Measurements from ENCODE around the gene EXOSC5. TPM values are rescaled to one million over a fixed set of nuclear protein-coding genes. Genes with fewer than 3 reads are reported as not detected.

The EXOSC5 gene
- total and polyA plus RNA-seq, 2 of the 4 experiments (the other 2 are of a cell fraction) = 19.0 to 25.2 TPM

DNA sequence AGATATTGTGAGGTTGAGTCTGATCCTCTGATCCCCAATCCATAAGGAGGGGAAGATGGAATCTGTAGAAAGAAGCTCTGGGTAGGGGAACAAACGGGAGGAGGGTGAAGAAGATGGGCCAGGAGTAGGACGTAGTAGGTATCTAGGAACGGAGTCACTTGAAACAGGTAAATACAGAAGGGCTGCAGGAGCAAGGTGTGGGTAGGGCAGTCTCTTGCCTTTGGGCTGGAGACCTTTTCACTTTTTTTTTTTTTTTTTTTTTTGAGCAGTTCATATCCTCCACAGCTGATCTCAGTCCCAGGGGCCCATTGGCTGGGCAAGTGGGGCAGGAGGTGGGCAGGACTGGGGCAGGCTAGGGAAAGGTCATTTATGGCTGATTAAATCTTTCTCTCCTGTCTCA lies 1.9 kb upstream of the EXOSC5 start:
- Histone ChIP-seq H3K4ac (ENCODE audit: low read depth, low read length) (no peak overlapping the region), H2BK20ac (ENCODE audit: low read depth, low read length) (no peak overlapping the region), H2BK15ac (ENCODE audit: low read depth, low read length) (no peak overlapping the region), H3K4me3 (ENCODE audit: insufficient read depth, low read depth, low read length) (no peak overlapping the region), H2AK5ac (ENCODE audit: low read depth, low read length) (no peak overlapping the region), H3K27me3 (ENCODE audit: control insufficient read depth, insufficient read depth, low read length) (no peaks in the 10 kb centered on the region), H3K4me1 (ENCODE audit: control insufficient read depth, insufficient read depth, low read length) (peaks cover 4% of the 10 kb centered on the region; the same call in 1 of the 2 replicates), H3K27ac (ENCODE audit: insufficient read depth, low read length) (no peak overlapping the region), H3K36me3 (ENCODE audit: control insufficient read depth, insufficient read depth, low read length) (0 out of 2 replicates have a peak, but pooled peaks cover 5% of the 10 kb centered on the region), H3K9me3 (ENCODE audit: control insufficient read depth, insufficient read depth, low read length) (no peaks in the 10 kb centered on the region), H4K91ac (ENCODE audit: insufficient read depth, low read depth, low read length) (no peak overlapping the region), H2AFZ (replicated peaks; ENCODE audit: low read length, poor library complexity) (no peak overlapping the region), H4K20me1 (ENCODE audit: insufficient read depth, low read length) (no peaks in the 10 kb centered on the region), H3K4me2 (ENCODE audit: low read depth, low read length) (no peak overlapping the region), H3K9ac (ENCODE audit: low read depth, low read length) (no peak overlapping the region), H2BK120ac (ENCODE audit: low read depth, low read length) (no peak overlapping the region), H4K5ac (ENCODE audit: low read depth, low read length) (no peak overlapping the region), H2BK5ac (ENCODE audit: low read depth, low read length, poor library complexity, severe bottlenecking) (no peak overlapping the region), H2AK9ac (replicated peaks; ENCODE audit: low read depth, low read length, poor library complexity) (no peak overlapping the region), H3K79me1 (ENCODE audit: low read depth in 1 of 2, low read length in 2 of 2) (peaks cover 18 to 37% of the 10 kb centered on the region in 2 experiments), H3K9me1 (ENCODE audit: insufficient read depth, low read length) (peaks cover 12% of the 10 kb centered on the region; the same call in 1 of the 2 replicates), H3K56ac (ENCODE audit: extremely low read depth, insufficient read depth, low read length) (no peak overlapping the region), H4K8ac (ENCODE audit: low read depth in 2 of 2, low read length in 2 of 2) (no peak overlapping the region), H3K23ac (ENCODE audit: low read depth, low read length) (no peak overlapping the region), H3K14ac (replicated peaks; ENCODE audit: low read depth, low read length) (no peak overlapping the region), H3K18ac (ENCODE audit: low read depth, low read length) (no peak overlapping the region)
- intact Hi-C loops (cut with micrococcal nuclease) (loop anchor here (5.0 kb wide), 1 partner anchor 47 kb away; the partner anchor contains the start of gene TGFB1), dilution Hi-C loops (cut with HindIII; ENCODE audit: low sequenced_read_pairs, unreplicated experiment) (no loop called here), in situ Hi-C loops (cut with MboI; ENCODE audit: low sequenced_read_pairs) (no loop called here)
- DNase-seq (no peak), ATAC-seq (ENCODE audit: low read depth) (no peak)
- ChIA-PET CTCF (no interaction called here), POLR2A (ENCODE audit: unreplicated experiment) (no interaction called here)
- WGBS, 2 experiments (ENCODE audit: extremely low coverage in 2 of 2, insufficient read length in 1 of 2) = no CpG with 5 or more reads among the region's 3 CpGs
- no TSS peak for BruUV-seq (replicated peaks)
- TF ChIP-seq NFE2L2 (IDR thresholded peaks at IDR 0.05; ENCODE audit: low read depth, low read length) (no peak), RCOR1 (IDR thresholded peaks at IDR 0.05; ENCODE audit: insufficient replicate concordance, low read length) (no peak), MAFK (IDR thresholded peaks at IDR 0.05; ENCODE audit: low read depth, low read length) (no peak), BHLHE40 (IDR thresholded peaks at IDR 0.05; ENCODE audit: low read depth, low read length) (no peak), MAZ (IDR thresholded peaks at IDR 0.05; ENCODE audit: borderline replicate concordance, low read depth, low read length) (no peak), CEBPB (IDR thresholded peaks at IDR 0.05; ENCODE audit: low read depth, low read length) (no peak), POLR2A (IDR thresholded peaks at IDR 0.05; ENCODE audit: low read depth, low read length) (no peak), RFX5 (IDR thresholded peaks at IDR 0.05; ENCODE audit: low read depth, low read length) (no peak), MXI1 (IDR thresholded peaks at IDR 0.05; ENCODE audit: borderline replicate concordance, low read depth, low read length) (no peak)
- TF ChIP-seq, protein P1, sequence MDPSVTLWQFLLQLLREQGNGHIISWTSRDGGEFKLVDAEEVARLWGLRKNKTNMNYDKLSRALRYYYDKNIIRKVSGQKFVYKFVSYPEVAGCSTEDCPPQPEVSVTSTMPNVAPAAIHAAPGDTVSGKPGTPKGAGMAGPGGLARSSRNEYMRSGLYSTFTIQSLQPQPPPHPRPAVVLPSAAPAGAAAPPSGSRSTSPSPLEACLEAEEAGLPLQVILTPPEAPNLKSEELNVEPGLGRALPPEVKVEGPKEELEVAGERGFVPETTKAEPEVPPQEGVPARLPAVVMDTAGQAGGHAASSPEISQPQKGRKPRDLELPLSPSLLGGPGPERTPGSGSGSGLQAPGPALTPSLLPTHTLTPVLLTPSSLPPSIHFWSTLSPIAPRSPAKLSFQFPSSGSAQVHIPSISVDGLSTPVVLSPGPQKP (IDR thresholded peaks at IDR 0.05; ENCODE audit: borderline replicate concordance, low read depth, low read length) = no peak
- TF ChIP-seq, protein P2, sequence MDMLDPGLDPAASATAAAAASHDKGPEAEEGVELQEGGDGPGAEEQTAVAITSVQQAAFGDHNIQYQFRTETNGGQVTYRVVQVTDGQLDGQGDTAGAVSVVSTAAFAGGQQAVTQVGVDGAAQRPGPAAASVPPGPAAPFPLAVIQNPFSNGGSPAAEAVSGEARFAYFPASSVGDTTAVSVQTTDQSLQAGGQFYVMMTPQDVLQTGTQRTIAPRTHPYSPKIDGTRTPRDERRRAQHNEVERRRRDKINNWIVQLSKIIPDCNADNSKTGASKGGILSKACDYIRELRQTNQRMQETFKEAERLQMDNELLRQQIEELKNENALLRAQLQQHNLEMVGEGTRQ (IDR thresholded peaks at IDR 0.05; ENCODE audit: low read depth, low read length) = no peak
- TF ChIP-seq, protein P3, sequence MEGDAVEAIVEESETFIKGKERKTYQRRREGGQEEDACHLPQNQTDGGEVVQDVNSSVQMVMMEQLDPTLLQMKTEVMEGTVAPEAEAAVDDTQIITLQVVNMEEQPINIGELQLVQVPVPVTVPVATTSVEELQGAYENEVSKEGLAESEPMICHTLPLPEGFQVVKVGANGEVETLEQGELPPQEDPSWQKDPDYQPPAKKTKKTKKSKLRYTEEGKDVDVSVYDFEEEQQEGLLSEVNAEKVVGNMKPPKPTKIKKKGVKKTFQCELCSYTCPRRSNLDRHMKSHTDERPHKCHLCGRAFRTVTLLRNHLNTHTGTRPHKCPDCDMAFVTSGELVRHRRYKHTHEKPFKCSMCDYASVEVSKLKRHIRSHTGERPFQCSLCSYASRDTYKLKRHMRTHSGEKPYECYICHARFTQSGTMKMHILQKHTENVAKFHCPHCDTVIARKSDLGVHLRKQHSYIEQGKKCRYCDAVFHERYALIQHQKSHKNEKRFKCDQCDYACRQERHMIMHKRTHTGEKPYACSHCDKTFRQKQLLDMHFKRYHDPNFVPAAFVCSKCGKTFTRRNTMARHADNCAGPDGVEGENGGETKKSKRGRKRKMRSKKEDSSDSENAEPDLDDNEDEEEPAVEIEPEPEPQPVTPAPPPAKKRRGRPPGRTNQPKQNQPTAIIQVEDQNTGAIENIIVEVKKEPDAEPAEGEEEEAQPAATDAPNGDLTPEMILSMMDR (conservative IDR thresholded peaks at IDR 0.05; ENCODE audit: low read depth, low read length) = no peak
